ENCODE results near the gene ATF4.
A peak's percentile ranks its signal among the peaks of the same experiment; 100 is the strongest.
"Not testable (repeated sequence)": the region's sequence is repeated elsewhere in the genome, so short reads cannot be mapped to it uniquely, and the experiment has no call there.

Gene ATF4

GRCh38 chr22:39511226-39511625 is 9.1 kb upstream of the ATF4 start:
- DNase-seq = no peak

GRCh38 chr22:39512026-39512425 is 8.3 kb upstream of the ATF4 start:
- no peak for DNase-seq

- DNase-seq = no peak
Observed at GRCh38 chr22:39513791-39514190, 6.6 kb upstream of the ATF4 start.

GRCh38 chr22:39514373-39514973 is 5.9 kb upstream of the ATF4 start:
- peak; percentile 80 for DNase-seq

GRCh38 chr22:39515266-39516050 is 4.9 kb upstream of the ATF4 start:
- no peak for DNase-seq

GRCh38 chr22:39517470-39517869 is 2.9 kb upstream of the ATF4 start:
- no peak for DNase-seq

GRCh38 chr22:39518144-39518786 is 2.1 kb upstream of the ATF4 start:
- DNase-seq = no peak

- peak; percentile 72 for DNase-seq
Observed at GRCh38 chr22:39518996-39519680, 1.2 kb upstream of the ATF4 start.

- peak; percentile 100 for DNase-seq
Observed at GRCh38 chr22:39519681-39520225, 609 bp upstream of the ATF4 start.

GRCh38 chr22:39521106-39521885 is 934 bp downstream of the ATF4 start:
- DNase-seq = not testable (repeated sequence)

GRCh38 chr22:39522091-39522490 is 1.7 kb downstream of the ATF4 start:
- DNase-seq = not testable (repeated sequence)

GRCh38 chr22:39522567-39523300 is 2.4 kb downstream of the ATF4 start:
- peak; percentile 64 for DNase-seq

GRCh38 chr22:39524089-39524752 is 3.9 kb downstream of the ATF4 start:
- no peak for DNase-seq

- DNase-seq = no peak
Observed at GRCh38 chr22:39524753-39525657, 4.6 kb downstream of the ATF4 start.

GRCh38 chr22:39525658-39525975 is 5.3 kb downstream of the ATF4 start:
- no peak for DNase-seq

GRCh38 chr22:39526736-39527171 is 6.4 kb downstream of the ATF4 start:
- DNase-seq = peak; percentile 62

- DNase-seq = no peak
Observed at GRCh38 chr22:39527481-39527961, 7.2 kb downstream of the ATF4 start.

GRCh38 chr22:39528080-39528661 is 7.8 kb downstream of the ATF4 start:
- no peak for DNase-seq
